GM04503 (cell line): ENCODE data around the gene SYAP1.
A peak's percentile ranks its signal among the peaks of the same experiment; 100 is the strongest.
"Not testable (repeated sequence)": the region's sequence is repeated elsewhere in the genome, so short reads cannot be mapped to it uniquely, and the experiment has no call there.

Experiments
- DNase-seq: peaks from one replicate; pipeline ENCODE4 v3.0.0-alpha.2; 2012; ENCODE audit warnings: low read depth

SYAP1 gene

GRCh38 chrX:16726347-16726988, 7.1 kb downstream of the SYAP1 start:
- not testable (repeated sequence) for DNase-seq

- no peak for DNase-seq
Measured at GRCh38 chrX:16727637-16728036, 8.2 kb downstream of the SYAP1 start.

- no peak for DNase-seq
Measured at GRCh38 chrX:16730450-16730849, 11.0 kb downstream of the SYAP1 start.

GRCh38 chrX:16733013-16733412, 13.6 kb downstream of the SYAP1 start:
- no peak for DNase-seq

GRCh38 chrX:16737024-16737423, 17.6 kb downstream of the SYAP1 start:
- DNase-seq: no peak

- no peak for DNase-seq
Measured at GRCh38 chrX:16739574-16739973, 20.2 kb downstream of the SYAP1 start.

- peak; percentile 56 for DNase-seq
Measured at GRCh38 chrX:16743604-16744325, 24.4 kb downstream of the SYAP1 start.

- no peak for DNase-seq
Measured at GRCh38 chrX:16745102-16745501, 25.7 kb downstream of the SYAP1 start.

GRCh38 chrX:16745659-16746058, 26.2 kb downstream of the SYAP1 start:
- DNase-seq: no peak

GRCh38 chrX:16748425-16748824, 29.0 kb downstream of the SYAP1 start:
- no peak for DNase-seq

GRCh38 chrX:16750136-16750535, 30.7 kb downstream of the SYAP1 start:
- DNase-seq: no peak

- DNase-seq: no peak
Measured at GRCh38 chrX:16754019-16754418, 34.6 kb downstream of the SYAP1 start.

- DNase-seq: no peak
Measured at GRCh38 chrX:16756724-16757123, 37.3 kb downstream of the SYAP1 start.

GRCh38 chrX:16761500-16761899, 42.1 kb downstream of the SYAP1 start:
- not testable (repeated sequence) for DNase-seq

- DNase-seq: no peak
Measured at GRCh38 chrX:16762579-16762978, 43.2 kb downstream of the SYAP1 start.

GRCh38 chrX:16765594-16765993, 46.2 kb downstream of the SYAP1 start:
- DNase-seq: no peak

GRCh38 chrX:16770970-16771482, 51.6 kb downstream of the SYAP1 start:
- DNase-seq: no peak

- no peak for DNase-seq
Measured at GRCh38 chrX:16771483-16772398, 52.3 kb downstream of the SYAP1 start.

- DNase-seq: no peak
Measured at GRCh38 chrX:16772460-16772859, 53.0 kb downstream of the SYAP1 start.

- no peak for DNase-seq
Measured at GRCh38 chrX:16774746-16775145, 55.3 kb downstream of the SYAP1 start.

- no peak for DNase-seq
Measured at GRCh38 chrX:16778545-16778944, 59.1 kb downstream of the SYAP1 start.

- no peak for DNase-seq
Measured at GRCh38 chrX:16778993-16779392, 59.6 kb downstream of the SYAP1 start.
